Neutrophil (primary cell): ENCODE measurements around the gene MIGA2.

ENCODE experiments used
- H3K27ac ChIP-seq: fragments of 200-600 bp; sonication (generic); 2 replicates; pipeline ENCODE4 v1.5.1; 2016; ENCODE audit warnings: mild to moderate bottlenecking, moderate library complexity
- H3K27me3 ChIP-seq: fragments of 200-600 bp; sonication (generic); 2 replicates; pipeline ENCODE4 v1.6.0; 2016; ENCODE audit warnings: mild to moderate bottlenecking
- H3K36me3 ChIP-seq: fragments of 200-600 bp; sonication (generic); 2 replicates; pipeline ENCODE4 v1.5.1; 2017
- H3K4me1 ChIP-seq, 2 experiments: fragments of 200-600 bp in 1 of 2; sonication (generic) in 1 of 2; 1 replicate in 1 of 2; 2 replicates in 1 of 2; pipeline versions ENCODE4 v1.5.1 to v1.6.1; 2013 to 2016; ENCODE audit warnings: low read depth in 1 of 2, low read length in 1 of 2, mild to moderate bottlenecking in 1 of 2, moderate library complexity in 1 of 2; ENCODE audit not compliant: control insufficient read depth in 1 of 2, insufficient read depth in 1 of 2
- H3K4me3 ChIP-seq, 2 experiments: fragments of 200-600 bp in 1 of 2; sonication (generic) in 1 of 2; 1 replicate in 1 of 2; 2 replicates in 1 of 2; pipeline ENCODE4 v1.5.1; 2013 to 2016; ENCODE audit warnings: low read depth in 1 of 2, low read length in 1 of 2, mild to moderate bottlenecking in 1 of 2, moderate library complexity in 1 of 2
- H3K9me3 ChIP-seq: fragments of 200-600 bp; sonication (generic); 2 replicates; pipeline ENCODE4 v1.5.1; 2016
- TF ChIP-seq, protein P1 (sequence below): fragments of 200-600 bp; sonication (generic); IDR thresholded peaks from 2 replicates; pipeline ENCODE4 v1.5.1; 2016; ENCODE audit warnings: antibody characterized with exemption

Gene MIGA2

DNA sequence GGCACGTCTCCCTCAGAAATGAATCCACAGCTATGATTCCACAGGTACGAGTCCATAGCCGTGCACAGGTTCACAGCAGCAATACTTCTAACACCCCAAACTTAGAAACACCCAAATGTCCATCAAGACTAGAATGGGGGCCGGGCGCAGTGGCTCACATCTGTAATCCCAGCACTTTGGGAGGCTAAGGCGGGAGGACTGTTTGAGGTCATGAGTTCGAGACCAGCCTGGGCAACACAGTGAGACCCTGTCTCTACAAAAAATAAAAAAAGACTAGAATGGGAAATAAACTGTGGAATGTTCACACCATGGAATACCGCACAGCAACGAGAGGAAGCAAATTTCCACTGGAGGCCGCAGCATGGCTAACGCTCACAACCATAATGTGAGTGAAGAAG is 40.2 kb downstream of the MIGA2 start:
- Histone ChIP-seq H3K9me3 (no peaks in the 10 kb centered on the region), H3K27me3 (no peaks in the 10 kb centered on the region), H3K4me3 (no peak overlapping the region), H3K36me3 (peaks cover 6% of the 10 kb centered on the region), H3K27ac (no peak overlapping the region), H3K4me1 (peaks cover 12 to 15% of the 10 kb centered on the region in 2 experiments)
- TF ChIP-seq, protein P1, sequence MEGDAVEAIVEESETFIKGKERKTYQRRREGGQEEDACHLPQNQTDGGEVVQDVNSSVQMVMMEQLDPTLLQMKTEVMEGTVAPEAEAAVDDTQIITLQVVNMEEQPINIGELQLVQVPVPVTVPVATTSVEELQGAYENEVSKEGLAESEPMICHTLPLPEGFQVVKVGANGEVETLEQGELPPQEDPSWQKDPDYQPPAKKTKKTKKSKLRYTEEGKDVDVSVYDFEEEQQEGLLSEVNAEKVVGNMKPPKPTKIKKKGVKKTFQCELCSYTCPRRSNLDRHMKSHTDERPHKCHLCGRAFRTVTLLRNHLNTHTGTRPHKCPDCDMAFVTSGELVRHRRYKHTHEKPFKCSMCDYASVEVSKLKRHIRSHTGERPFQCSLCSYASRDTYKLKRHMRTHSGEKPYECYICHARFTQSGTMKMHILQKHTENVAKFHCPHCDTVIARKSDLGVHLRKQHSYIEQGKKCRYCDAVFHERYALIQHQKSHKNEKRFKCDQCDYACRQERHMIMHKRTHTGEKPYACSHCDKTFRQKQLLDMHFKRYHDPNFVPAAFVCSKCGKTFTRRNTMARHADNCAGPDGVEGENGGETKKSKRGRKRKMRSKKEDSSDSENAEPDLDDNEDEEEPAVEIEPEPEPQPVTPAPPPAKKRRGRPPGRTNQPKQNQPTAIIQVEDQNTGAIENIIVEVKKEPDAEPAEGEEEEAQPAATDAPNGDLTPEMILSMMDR, result no peak

DNA sequence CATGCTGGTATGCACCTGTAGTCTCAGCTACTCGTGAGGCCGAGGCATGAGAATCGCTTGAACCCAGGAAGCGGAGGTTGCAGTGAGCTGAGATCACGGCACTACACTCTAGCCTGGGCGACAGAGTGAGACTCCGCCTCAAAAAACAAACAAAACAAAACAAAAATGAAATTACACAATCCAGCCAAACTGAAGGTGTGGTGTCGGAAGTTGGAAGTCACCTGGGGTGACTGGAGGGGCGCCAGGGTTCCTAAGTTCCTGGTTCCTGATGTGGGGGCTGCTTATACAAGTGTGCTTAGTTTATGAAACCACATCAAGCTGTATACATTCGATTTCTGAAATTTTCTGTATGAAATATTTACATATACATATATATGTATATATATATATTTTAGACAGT is 40.8 kb downstream of the MIGA2 start:
- no peak overlapping the region for H3K4me3 ChIP-seq
- H3K4me1 ChIP-seq, result peaks cover 18 to 21% of the 10 kb centered on the region in 2 experiments
- no peak overlapping the region for H3K27ac ChIP-seq
- no peaks in the 10 kb centered on the region for H3K9me3 ChIP-seq
- H3K36me3 ChIP-seq, result no peaks in the 10 kb centered on the region
- H3K27me3 ChIP-seq, result no peaks in the 10 kb centered on the region
- TF ChIP-seq, protein P1, result no peak

DNA sequence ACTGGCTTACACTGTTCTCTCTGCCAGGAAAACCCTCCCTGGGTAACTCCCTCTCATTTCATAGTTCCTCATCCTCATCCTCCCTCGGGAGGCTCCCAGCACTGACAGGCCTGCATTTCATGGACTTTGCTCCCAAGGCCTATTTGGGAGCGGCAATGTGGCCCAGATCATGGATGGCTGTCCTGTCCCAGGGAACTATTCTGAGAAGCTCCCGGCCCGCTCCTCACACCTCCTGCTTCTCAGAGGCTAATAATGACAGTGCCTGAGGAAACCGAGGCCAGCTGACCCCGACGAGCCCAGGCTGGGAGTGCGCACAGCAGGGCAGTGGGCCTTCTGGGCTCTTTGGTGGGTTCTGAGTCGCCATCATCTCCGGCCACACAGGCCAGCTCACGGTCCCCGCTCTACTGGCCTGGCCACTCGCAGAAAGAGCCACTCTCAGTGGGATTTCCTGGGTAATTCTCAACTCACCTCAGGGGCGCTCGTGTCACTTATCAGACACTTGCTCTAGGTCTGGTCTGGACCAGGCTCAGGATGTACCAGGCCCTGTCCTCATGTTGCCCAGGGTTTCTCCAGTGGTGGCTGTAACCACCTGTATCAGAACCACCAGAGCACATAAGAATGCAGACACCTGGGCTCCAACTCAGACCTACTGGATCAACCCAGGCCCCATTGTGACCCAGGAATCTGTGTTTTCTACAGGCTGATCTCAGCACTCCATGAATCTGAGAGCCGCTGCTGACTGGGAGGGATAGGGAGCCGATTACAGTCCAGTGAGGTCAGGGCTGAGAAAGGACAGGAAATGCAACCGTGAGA is 42.5 kb downstream of the MIGA2 start:
- no peaks in the 10 kb centered on the region for H3K36me3 ChIP-seq
- no peaks in the 10 kb centered on the region for H3K9me3 ChIP-seq
- no peak overlapping the region for H3K4me3 ChIP-seq
- TF ChIP-seq, protein P1, result no peak
- no peaks in the 10 kb centered on the region for H3K27me3 ChIP-seq
- no peak overlapping the region for H3K27ac ChIP-seq
- H3K4me1 ChIP-seq, result peaks cover 21 to 24% of the 10 kb centered on the region in 2 experiments

DNA sequence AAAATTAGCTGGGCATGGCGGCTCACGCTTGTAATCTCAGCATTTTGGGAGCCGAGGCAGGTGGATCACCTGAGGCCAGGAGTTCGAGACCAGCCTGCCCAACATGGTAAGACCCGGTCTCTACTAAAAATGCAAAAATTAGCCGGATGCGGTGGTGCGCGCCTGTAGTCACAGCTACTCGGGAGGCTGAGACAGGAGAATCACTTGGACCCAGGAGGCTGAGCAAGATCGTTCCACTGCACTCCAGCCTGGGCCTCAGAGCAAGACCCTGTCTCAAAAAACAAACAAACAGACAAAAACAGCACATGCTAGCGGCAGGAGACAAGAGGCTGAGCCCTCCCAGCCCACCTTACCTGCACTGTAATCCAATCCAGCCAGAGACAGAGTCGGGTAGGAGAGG is 43.4 kb downstream of the MIGA2 start:
- H3K4me3 ChIP-seq, result peak overlapping the region; percentile 97 to 98

DNA sequence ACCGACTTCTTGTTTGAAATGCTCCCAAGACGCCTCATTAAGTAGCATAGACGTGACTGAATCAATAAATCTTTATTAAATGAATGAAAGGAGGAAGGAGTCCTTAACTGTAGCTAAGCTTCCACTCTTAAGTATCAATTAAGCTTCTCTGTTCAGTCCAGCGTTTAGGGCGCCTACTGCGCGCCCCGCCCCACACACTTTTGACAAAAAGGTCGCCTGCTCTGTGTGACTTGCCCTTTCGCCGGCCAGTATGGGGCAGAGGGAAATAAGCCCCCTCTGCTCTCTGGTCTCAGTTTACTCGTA is 43.8 kb downstream of the MIGA2 start:
- Histone ChIP-seq H3K4me3 (peak overlapping the region; percentile 97 to 98), H3K4me1 (peaks cover 21 to 24% of the 10 kb centered on the region in 2 experiments), H3K27me3 (no peaks in the 10 kb centered on the region), H3K27ac (peak overlapping the region; percentile 86), H3K36me3 (peaks cover 7% of the 10 kb centered on the region), H3K9me3 (no peaks in the 10 kb centered on the region)
- TF ChIP-seq, protein P1, result no peak

More for the DNA sequence above, 43.4 kb downstream of the MIGA2 start:
- Histone ChIP-seq H3K36me3 (peaks cover 3% of the 10 kb centered on the region), H3K27me3 (no peaks in the 10 kb centered on the region), H3K27ac (no peak overlapping the region), H3K4me1 (peaks cover 21 to 24% of the 10 kb centered on the region in 2 experiments), H3K9me3 (no peaks in the 10 kb centered on the region)
- TF ChIP-seq, protein P1, result no peak
